HG03280 (cell line): ENCODE measurements around the gene HSPB8.

Experiments used
- ATAC-seq: cut with Tn5 transposase; IDR thresholded peaks from one replicate; pipeline ENCODE4 v1.9.1; 2021; ENCODE audit warnings: mild to moderate bottlenecking, moderate library complexity; ENCODE audit not compliant: unreplicated experiment

HSPB8 gene, protein sequence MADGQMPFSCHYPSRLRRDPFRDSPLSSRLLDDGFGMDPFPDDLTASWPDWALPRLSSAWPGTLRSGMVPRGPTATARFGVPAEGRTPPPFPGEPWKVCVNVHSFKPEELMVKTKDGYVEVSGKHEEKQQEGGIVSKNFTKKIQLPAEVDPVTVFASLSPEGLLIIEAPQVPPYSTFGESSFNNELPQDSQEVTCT

DNA sequence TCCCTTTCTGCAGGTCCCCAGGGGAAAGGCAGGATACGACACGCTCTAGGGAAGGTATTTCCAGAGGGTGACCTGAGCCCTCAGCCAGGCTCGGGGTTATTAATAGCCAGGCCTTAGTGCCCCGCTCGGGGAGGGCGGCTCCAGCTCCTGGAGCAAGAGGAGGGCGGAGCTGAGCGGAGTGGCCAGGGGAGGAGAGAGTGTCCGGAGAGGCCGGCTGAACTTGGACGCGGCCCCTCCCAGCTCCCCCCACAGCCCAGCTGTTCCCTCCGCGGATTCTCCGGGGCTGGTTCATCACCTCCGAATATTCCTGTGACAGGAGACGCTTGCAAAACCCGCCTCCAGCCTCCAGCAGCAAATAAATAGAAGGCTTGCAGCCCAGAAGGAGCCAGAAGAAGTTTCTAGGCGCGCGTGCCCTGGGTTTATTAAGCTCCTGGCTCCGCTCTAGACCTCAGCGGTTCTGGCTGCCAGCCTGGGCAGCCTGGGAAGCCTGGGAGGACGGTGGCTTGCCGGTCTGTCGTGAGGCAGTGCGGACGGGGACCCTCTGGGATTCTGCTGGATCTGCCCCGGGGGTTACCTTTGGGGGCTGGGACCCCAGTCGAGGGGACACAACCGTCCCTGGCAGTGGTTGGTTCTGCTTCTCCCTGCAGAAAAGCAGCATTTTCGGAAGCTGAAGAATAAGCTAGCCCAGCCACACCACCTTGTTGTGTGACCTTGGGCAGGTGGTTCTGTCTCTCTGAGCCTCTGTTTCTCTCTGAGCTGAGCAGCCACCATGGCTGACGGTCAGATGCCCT is at the start of gene HSPB8:
Gene HSPB8, plus strand, starts transcription at position 388 of the 791 bp plus-strand sequence. Its CDS starts 382 bp downstream, at position 770.
- ATAC-seq: no peak

GRCh38 chr12:119129827-119130434 is 48.8 kb upstream of the HSPB8 start:
- no peak for ATAC-seq

GRCh38 chr12:119130523-119130922 is 48.2 kb upstream of the HSPB8 start:
- ATAC-seq: no peak

DNA sequence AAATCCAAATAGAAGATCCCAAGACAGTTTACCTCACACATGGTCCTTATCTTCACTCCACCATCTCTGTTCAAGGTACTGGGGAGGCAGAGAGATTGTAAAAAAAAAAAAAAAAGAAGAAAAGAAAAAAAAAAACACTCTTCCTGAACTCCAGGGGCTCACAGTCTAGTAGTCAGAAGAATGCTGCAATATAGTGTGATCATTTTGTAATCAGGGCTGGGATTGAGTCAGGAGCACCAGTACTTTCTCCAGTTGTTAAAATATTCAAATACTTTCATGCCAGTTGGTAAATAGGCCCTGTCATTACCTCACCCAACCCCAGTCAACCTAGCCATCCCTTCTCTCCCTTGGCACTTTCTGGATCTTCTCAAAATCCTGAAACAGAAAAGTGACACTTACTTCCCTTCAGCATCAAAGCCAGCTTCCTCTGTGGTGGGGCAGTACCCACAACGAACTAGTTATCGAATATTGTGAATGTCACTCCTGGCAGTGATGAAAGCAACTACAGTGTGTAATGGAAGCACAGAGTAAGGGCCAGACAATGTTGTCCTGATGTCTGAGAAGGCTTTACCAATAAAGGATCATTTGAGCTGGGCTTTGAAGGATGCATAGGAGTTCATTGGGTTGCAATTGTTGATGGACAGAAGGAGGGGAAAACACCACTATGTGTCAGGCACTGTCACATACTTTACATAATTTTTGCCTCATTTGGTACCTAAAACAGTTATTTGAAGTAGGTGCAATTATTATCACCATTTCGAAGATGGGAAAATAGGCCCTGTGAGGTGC is 44.3 kb upstream of the HSPB8 start:
- no peak for ATAC-seq

- ATAC-seq: no peak
These were observed 41.8 kb upstream of the HSPB8 start for GRCh38 chr12:119136811-119137410.

DNA sequence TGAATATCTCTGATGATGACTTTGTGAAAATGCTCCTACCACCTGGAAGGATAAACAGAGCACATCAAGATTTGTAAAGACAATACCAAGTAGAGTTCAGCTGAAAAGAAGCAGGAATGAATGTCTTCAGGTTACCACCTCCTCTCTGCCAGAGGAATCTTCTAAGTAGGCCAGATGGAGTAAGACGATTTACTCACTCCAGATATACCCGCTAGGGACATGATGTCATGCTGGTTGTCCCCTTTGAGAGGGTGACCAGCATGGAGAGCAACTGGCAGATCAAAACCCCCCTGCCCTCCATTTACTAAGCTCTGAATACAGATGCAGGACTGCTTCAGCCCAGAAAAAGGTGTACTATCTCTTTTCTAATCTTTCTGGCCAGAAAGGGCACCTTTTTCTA is 39.3 kb upstream of the HSPB8 start:
- ATAC-seq: no peak

GRCh38 chr12:119145367-119145766 is 33.4 kb upstream of the HSPB8 start:
- no peak for ATAC-seq

GRCh38 chr12:119147847-119148448 is 30.8 kb upstream of the HSPB8 start:
- ATAC-seq: no peak

DNA sequence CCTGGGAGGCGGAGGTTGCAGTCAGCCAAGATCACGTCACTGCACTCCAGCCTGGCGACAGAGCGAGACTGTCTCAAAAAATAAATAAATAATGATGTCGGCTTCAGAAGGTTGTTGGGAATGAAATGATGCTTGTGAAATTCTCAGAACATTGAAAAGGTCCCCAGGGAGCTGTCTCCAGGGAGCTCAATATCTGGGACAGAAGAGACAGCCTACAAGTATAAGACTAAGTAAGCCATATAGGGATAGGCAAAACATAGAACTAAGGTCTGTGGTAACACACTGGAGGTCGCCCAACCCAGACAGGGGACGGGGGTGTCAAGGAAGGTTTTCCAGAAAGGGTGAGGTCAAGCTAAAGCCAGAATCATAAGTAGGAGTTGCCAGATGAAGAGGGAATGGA is 29.5 kb upstream of the HSPB8 start:
- ATAC-seq: no peak

DNA sequence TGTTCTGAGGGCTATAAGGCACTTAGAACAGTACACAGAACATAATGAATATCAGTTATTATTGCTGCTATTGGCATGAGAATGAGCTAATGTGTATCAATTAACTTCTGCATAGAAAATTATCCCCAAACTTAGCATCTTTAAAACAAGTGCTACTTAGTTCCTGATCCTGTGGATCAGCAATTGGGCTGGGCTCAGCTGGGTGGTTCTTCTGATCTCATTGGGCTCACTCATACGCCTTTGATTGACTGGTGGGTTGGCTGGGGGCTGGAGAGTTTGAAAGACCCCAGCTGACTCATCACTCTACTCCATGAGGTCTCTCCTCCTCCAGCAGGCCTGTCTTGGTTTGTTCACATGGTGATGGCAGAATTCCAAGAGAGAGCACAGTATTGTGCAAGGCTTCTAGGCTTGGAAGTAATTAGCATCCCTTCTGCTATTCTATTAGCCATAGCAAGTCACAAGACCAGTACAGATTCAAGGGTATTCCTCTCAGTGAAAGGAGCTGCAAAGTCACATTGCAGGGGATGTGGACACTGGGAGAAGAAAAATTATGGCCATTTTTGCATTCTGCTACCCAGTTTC is 27.2 kb upstream of the HSPB8 start:
- ATAC-seq: no peak

DNA sequence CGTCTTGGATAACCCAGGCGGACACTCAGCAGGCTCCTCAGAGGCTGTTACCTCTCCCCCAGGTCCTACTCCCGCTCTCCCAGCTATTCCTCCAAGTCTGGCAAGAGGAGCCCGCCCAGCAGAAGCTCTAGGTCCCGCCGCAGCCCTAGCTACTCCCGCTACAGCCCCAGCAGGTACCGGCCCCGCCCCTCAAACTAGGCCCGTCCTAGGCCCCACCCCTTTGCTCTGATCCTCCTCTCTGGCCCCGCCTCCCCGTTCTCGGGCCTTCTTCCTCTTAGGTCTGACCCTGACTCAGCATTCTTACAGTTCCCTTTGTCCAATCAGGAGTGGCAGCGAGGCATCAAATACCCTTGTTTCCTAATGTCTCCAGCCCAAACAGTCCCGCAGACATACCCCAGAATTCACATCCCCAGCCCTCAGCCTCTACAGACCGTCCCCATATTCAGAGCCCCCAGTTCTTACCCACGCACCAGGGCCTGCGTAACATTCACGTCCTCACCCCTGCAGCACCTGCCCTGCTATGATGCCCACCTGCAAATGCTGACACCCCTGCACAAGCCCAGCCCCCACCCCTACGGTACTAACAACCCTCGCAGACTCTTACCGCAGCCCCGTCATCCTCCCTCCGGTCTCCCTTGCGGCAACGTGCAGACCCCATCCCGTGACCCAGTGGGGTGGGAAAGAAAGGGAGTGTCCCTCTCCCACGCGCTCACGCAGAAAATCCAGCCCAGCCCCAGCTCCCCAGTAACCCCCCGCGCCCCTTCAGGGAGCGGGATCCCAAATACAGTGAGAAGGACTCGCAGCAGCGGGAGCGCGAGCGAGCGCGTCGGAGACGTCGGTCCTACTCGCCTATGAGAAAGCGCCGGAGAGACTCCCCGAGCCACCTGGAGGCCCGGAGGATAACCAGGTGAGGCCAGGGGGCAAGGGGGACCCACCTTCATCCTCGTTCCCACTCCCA is 25.0 kb upstream of the HSPB8 start:
- ATAC-seq: no peak

GRCh38 chr12:119154435-119154818 is 24.3 kb upstream of the HSPB8 start:
- no peak for ATAC-seq

DNA sequence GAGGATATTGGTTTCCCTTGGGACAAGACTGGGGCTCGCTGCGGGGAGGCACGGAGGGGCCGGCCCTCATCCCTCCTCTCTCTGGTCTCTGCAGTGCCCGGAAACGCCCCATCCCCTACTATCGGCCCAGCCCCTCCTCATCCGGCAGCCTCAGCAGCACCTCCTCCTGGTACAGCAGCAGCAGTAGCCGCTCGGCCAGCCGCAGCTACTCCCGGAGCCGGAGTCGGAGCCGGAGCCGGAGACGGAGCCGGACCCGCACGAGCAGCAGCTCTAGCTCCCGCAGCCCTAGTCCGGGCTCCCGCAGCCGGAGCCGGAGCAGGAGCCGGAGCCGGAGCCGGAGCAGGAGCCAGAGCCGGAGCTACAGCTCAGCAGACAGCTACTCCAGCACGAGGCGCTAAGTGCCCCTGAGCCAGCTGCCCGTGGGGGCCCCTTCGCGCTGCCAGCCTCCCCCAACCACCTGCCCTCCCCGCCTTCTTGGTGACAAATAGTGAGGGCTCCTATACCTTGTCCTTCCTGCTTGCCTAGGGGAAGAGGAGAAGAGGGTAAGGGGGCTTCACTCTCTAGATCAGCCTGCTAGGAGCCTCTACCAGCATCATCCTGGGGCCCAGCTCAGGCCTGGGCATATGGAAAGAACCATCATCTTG is 22.2 kb upstream of the HSPB8 start:
- ATAC-seq: no peak

DNA sequence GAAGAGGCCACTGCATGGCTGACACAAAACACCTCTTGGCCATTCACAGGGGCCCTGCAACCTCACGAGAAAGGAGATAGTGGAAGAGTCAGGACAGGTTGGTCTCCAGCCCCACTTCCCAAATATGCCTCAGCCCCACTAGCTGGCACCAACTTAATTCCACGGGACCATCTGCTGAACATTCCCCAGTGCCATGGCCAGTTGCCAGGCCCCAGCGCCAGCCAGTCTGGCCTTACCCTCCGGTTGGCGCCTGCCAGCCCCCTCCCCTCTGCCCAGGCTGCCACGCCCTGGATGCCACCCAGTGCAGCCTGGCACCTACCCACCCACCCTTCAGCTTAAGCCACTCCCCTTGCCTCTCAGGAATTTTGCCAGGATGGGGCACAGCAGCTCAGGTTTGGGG is 21.2 kb upstream of the HSPB8 start:
- no peak for ATAC-seq

GRCh38 chr12:119157978-119158377 is 20.8 kb upstream of the HSPB8 start:
- no peak for ATAC-seq

GRCh38 chr12:119158402-119158801 is 20.3 kb upstream of the HSPB8 start:
- no peak for ATAC-seq

DNA sequence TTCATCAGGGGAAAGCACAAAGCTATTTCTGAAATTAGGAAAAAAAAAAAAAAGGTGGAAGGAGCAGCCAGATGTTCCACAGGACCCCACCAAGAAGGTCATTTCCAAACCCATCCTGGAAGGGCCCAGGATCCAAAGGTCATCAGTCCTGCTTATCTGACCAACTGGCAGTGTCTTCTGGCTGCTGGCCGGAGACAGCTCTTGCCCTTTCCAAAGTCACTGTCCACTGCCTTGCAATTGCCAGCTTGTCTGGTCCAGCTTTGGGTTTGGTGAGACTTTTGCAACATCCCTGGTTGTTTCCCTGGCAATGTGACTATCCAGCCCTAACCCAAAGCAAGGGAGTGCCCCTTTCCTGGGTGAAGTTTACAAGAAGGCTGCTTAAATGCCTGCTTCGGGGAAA is 18.9 kb upstream of the HSPB8 start:
- no peak for ATAC-seq

DNA sequence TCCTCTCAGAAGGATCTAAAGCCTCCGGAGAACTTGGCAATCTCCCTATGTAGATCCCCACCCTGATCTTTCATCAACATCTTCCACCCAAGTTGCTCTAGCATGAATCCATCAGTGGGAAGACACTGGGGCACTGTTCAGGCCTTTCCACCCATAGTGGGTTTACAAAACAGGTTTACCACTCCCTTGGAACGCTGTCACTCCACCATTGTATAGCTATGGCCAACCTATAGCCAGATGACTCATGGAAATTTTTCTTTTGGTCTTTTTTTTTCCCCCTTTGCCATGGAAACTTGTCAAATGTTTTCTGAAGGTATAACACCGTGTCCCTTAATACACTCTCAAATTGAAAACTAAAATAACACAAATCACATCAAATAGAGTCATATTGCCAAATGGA is 10.8 kb upstream of the HSPB8 start:
- no peak for ATAC-seq

GRCh38 chr12:119168721-119169120 is 10.0 kb upstream of the HSPB8 start:
- ATAC-seq: no peak
